H7 (cell line): ENCODE results near the gene NOBOX. TPM values are rescaled to one million over a fixed set of nuclear protein-coding genes. Genes with fewer than 3 reads are reported as not detected.

Source experiments
- DNase-seq: peaks from one replicate; pipeline ENCODE4 v3.0.0; 2012
- H3K27me3 ChIP-seq: 2 replicates; pipeline ENCODE4 v1.6.0; 2011; ENCODE audit warnings: mild to moderate bottlenecking, low read length; ENCODE audit not compliant: control insufficient read depth, insufficient read depth
- H3K36me3 ChIP-seq: replicated peaks from 2 replicates; pipeline ENCODE4 v1.5.1; 2011; ENCODE audit warnings: low read length; ENCODE audit not compliant: control insufficient read depth, insufficient read depth
- H3K4me3 ChIP-seq: 2 replicates; pipeline ENCODE4 v1.5.1; 2011; ENCODE audit warnings: low read depth, mild to moderate bottlenecking, control low read depth, low read length, moderate library complexity; ENCODE audit not compliant: insufficient read depth
- total RNA-seq: library from RNA; depleted of rRNA; stranded (reverse); fragments of >200 nt; shearing (Covaris generic); gene quantifications from 2 replicates; pipeline ENCODE4 v1.2.3, GENCODE V29; 2014

Gene NOBOX
- total RNA-seq, 1 experiment from 2014 or later, result not detected

GRCh38 chr7:144407266-144407931 lies 3.9 kb upstream of the NOBOX start:
- peak; percentile 40 for DNase-seq
- H3K4me3 ChIP-seq, result no peak overlapping the region

GRCh38 chr7:144404946-144405345 lies 1.5 kb upstream of the NOBOX start:
- DNase-seq, result no peak
- Histone ChIP-seq H3K4me3 (no peak overlapping the region), H3K27me3 (no peaks in the 10 kb centered on the region), H3K36me3 (no peaks in the 10 kb centered on the region)

More at GRCh38 chr7:144407266-144407931, 3.9 kb upstream of the NOBOX start:
- Histone ChIP-seq H3K36me3 (no peaks in the 10 kb centered on the region), H3K27me3 (no peaks in the 10 kb centered on the region)

- Histone ChIP-seq H3K27me3 (no peaks in the 10 kb centered on the region), H3K36me3 (no peaks in the 10 kb centered on the region), H3K4me3 (no peak overlapping the region)
- no peak for DNase-seq
Observed at GRCh38 chr7:144403102-144403501, 391 bp downstream of the NOBOX start.

- Histone ChIP-seq H3K4me3 (no peak overlapping the region), H3K27me3 (no peaks in the 10 kb centered on the region), H3K36me3 (no peaks in the 10 kb centered on the region)
- no peak for DNase-seq
Observed at GRCh38 chr7:144401490-144401889, 2.0 kb downstream of the NOBOX start.

- Histone ChIP-seq H3K27me3 (no peaks in the 10 kb centered on the region), H3K36me3 (no peaks in the 10 kb centered on the region), H3K4me3 (no peak overlapping the region)
- DNase-seq, result no peak
Observed at GRCh38 chr7:144399946-144400345, 3.5 kb downstream of the NOBOX start.

GRCh38 chr7:144398911-144399310 lies 4.6 kb downstream of the NOBOX start:
- DNase-seq, result no peak
- no peaks in the 10 kb centered on the region for H3K36me3 ChIP-seq

GRCh38 chr7:144398291-144398690 lies 5.2 kb downstream of the NOBOX start:
- Histone ChIP-seq H3K4me3 (no peak overlapping the region), H3K27me3 (no peaks in the 10 kb centered on the region), H3K36me3 (no peaks in the 10 kb centered on the region)
- no peak for DNase-seq

More at GRCh38 chr7:144398911-144399310, 4.6 kb downstream of the NOBOX start:
- no peak overlapping the region for H3K4me3 ChIP-seq
- no peaks in the 10 kb centered on the region for H3K27me3 ChIP-seq

GRCh38 chr7:144397086-144397485 lies 6.4 kb downstream of the NOBOX start:
- no peak for DNase-seq
- Histone ChIP-seq H3K27me3 (no peaks in the 10 kb centered on the region), H3K4me3 (no peak overlapping the region)

GRCh38 chr7:144391823-144392255 lies 11.7 kb downstream of the NOBOX start:
- no peaks in the 10 kb centered on the region for H3K27me3 ChIP-seq
- H3K36me3 ChIP-seq, result no peaks in the 10 kb centered on the region
- DNase-seq, result peak; percentile 59
- H3K4me3 ChIP-seq, result no peak overlapping the region

More at GRCh38 chr7:144397086-144397485, 6.4 kb downstream of the NOBOX start:
- H3K36me3 ChIP-seq, result no peaks in the 10 kb centered on the region

- no peak for DNase-seq
- Histone ChIP-seq H3K36me3 (no peaks in the 10 kb centered on the region), H3K4me3 (no peak overlapping the region), H3K27me3 (no peaks in the 10 kb centered on the region)
Observed at GRCh38 chr7:144391014-144391413, 12.5 kb downstream of the NOBOX start.

GRCh38 chr7:144390481-144390880 lies 13.0 kb downstream of the NOBOX start:
- no peak for DNase-seq
- Histone ChIP-seq H3K27me3 (no peaks in the 10 kb centered on the region), H3K4me3 (no peak overlapping the region), H3K36me3 (no peaks in the 10 kb centered on the region)

GRCh38 chr7:144388950-144389349 lies 14.5 kb downstream of the NOBOX start:
- no peak overlapping the region for H3K4me3 ChIP-seq
- no peak for DNase-seq
- no peaks in the 10 kb centered on the region for H3K27me3 ChIP-seq
- no peaks in the 10 kb centered on the region for H3K36me3 ChIP-seq

- Histone ChIP-seq H3K36me3 (no peaks in the 10 kb centered on the region), H3K4me3 (no peak overlapping the region), H3K27me3 (no peaks in the 10 kb centered on the region)
- no peak for DNase-seq
Observed at GRCh38 chr7:144386741-144387140, 16.8 kb downstream of the NOBOX start.

- DNase-seq, result no peak
- H3K36me3 ChIP-seq, result peaks cover 1% of the 10 kb centered on the region
- H3K4me3 ChIP-seq, result no peak overlapping the region
- no peaks in the 10 kb centered on the region for H3K27me3 ChIP-seq
Observed at GRCh38 chr7:144384555-144385245, 18.8 kb downstream of the NOBOX start.

GRCh38 chr7:144384071-144384470 lies 19.4 kb downstream of the NOBOX start:
- Histone ChIP-seq H3K36me3 (peaks cover 5% of the 10 kb centered on the region), H3K4me3 (no peak overlapping the region), H3K27me3 (no peaks in the 10 kb centered on the region)
- DNase-seq, result no peak
